ENCODE measurements around the gene RHEX.
"Not testable (repeated sequence)": the region's sequence is repeated elsewhere in the genome, so short reads cannot be mapped to it uniquely, and the experiment has no call there.

RHEX gene

GRCh38 chr1:206052919-206053610 is at the start of gene RHEX:
TSS of gene RHEX (plus strand) at chr1:206053173. CDS start at chr1:206097829, 44,656 bp downstream.
- DNase-seq = not testable (repeated sequence)

GRCh38 chr1:206003854-206004800 is 48.8 kb upstream of the RHEX start:
- no peak for DNase-seq

- DNase-seq = no peak
These were observed 48.1 kb upstream of the RHEX start for GRCh38 chr1:206004826-206005225.

GRCh38 chr1:206005234-206005633 is 47.7 kb upstream of the RHEX start:
- no peak for DNase-seq

- DNase-seq = no peak
These were observed 47.2 kb upstream of the RHEX start for GRCh38 chr1:206005778-206006180.

- DNase-seq = no peak
These were observed 46.0 kb upstream of the RHEX start for GRCh38 chr1:206006946-206007345.

- no peak for DNase-seq
These were observed 42.9 kb upstream of the RHEX start for GRCh38 chr1:206010060-206010459.

GRCh38 chr1:206011057-206011456 is 41.9 kb upstream of the RHEX start:
- DNase-seq = no peak

GRCh38 chr1:206012086-206012859 is 40.7 kb upstream of the RHEX start:
- DNase-seq = no peak

- no peak for DNase-seq
These were observed 39.8 kb upstream of the RHEX start for GRCh38 chr1:206013026-206013795.

- DNase-seq = no peak
These were observed 38.4 kb upstream of the RHEX start for GRCh38 chr1:206014601-206015000.

GRCh38 chr1:206015071-206015470 is 37.9 kb upstream of the RHEX start:
- no peak for DNase-seq

GRCh38 chr1:206020393-206021007 is 32.5 kb upstream of the RHEX start:
- DNase-seq = no peak

- DNase-seq = no peak
These were observed 31.9 kb upstream of the RHEX start for GRCh38 chr1:206021008-206021625.

- DNase-seq = no peak
These were observed 31.2 kb upstream of the RHEX start for GRCh38 chr1:206021626-206022365.

GRCh38 chr1:206022766-206023165 is 30.2 kb upstream of the RHEX start:
- no peak for DNase-seq

GRCh38 chr1:206023695-206024094 is 29.3 kb upstream of the RHEX start, which contains the start of gene CTSE:
TSS of gene CTSE (minus strand) at chr1:206023895. CDS start at chr1:206023791, 104 bp downstream.
- no peak for DNase-seq

GRCh38 chr1:206025283-206025820 is 27.6 kb upstream of the RHEX start:
- DNase-seq = no peak

- no peak for DNase-seq
These were observed 23.5 kb upstream of the RHEX start for GRCh38 chr1:206029484-206029883.

GRCh38 chr1:206030191-206030590 is 22.8 kb upstream of the RHEX start:
- no peak for DNase-seq

Measured in NCI-H524 treated with DMSO at 0.1 percent for 48 hours (cell line).